WTC11 (cell line): ENCODE data around the gene VPS41. TPM values are rescaled to one million over a fixed set of nuclear protein-coding genes. Genes with fewer than 3 reads are reported as not detected.

Experiments used
- ATAC-seq: fragments of 200-7000 bp; cut with Tn5 transposase; 2 replicates; pipeline ENCODE4 v1.10.0; 2021; ENCODE audit warnings: mild to moderate bottlenecking, moderate library complexity
- CTCF ChIA-PET: fragments of 300-600 bp; sonication (Branson Sonifier 250); formaldehyde crosslinking; loops from one replicate; lab custom pipeline; 2021; ENCODE audit warnings: antibody characterized with exemption; lab: Charles Lee
- POLR2A ChIA-PET: fragments of 350-600 bp; sonication (Branson Sonifier 250); formaldehyde crosslinking; loops from one replicate; lab custom pipeline; 2021; ENCODE audit warnings: antibody characterized with exemption; lab: Charles Lee
- DNase-seq: peaks from one replicate; pipeline ENCODE4 v3.0.0; 2021; ENCODE audit warnings: low spot score
- H3K27ac Mint-ChIP-seq: 2 replicates; pipeline ENCODE4 v1.8.0; 2021; ENCODE audit warnings: mixed read lengths
- H3K27me3 Mint-ChIP-seq: 2 replicates; pipeline ENCODE4 v1.8.0; 2021; ENCODE audit warnings: low read depth, mild to moderate bottlenecking, moderate library complexity, mixed read lengths
- H3K36me3 Mint-ChIP-seq: 2 replicates; pipeline ENCODE4 v1.8.0; 2021; ENCODE audit warnings: mixed read lengths
- H3K4me1 Mint-ChIP-seq: 2 replicates; pipeline ENCODE4 v1.8.0; 2022; ENCODE audit warnings: mixed read lengths
- H3K4me3 Mint-ChIP-seq: 2 replicates; pipeline ENCODE4 v1.8.0; 2021; ENCODE audit warnings: mild to moderate bottlenecking, moderate library complexity, mixed read lengths
- H3K9me3 Mint-ChIP-seq: 2 replicates; pipeline ENCODE4 v1.8.0; 2021; ENCODE audit warnings: mixed read lengths
- ARID4B ChIP-seq: sonication (generic); formaldehyde crosslinking; IDR thresholded peaks from 2 replicates; pipeline ENCODE4 v1.8.0; 2023; ENCODE audit warnings: missing genetic modification reagents, mild to moderate bottlenecking, borderline replicate concordance
- ATF1 ChIP-seq: sonication (generic); formaldehyde crosslinking; IDR thresholded peaks from 2 replicates; pipeline ENCODE4 v1.8.1; 2023; ENCODE audit warnings: mild to moderate bottlenecking, moderate library complexity, missing genetic modification reagents
- ATF2 ChIP-seq: sonication (generic); formaldehyde crosslinking; IDR thresholded peaks from 2 replicates; pipeline ENCODE4 v1.8.1; 2022; ENCODE audit warnings: low read depth, missing genetic modification reagents, borderline replicate concordance
- ELF4 ChIP-seq: sonication (generic); formaldehyde crosslinking; IDR thresholded peaks from 2 replicates; pipeline ENCODE4 v1.8.1; 2022; ENCODE audit warnings: low read depth, mild to moderate bottlenecking, moderate library complexity, missing genetic modification reagents
- ESRRA ChIP-seq: sonication (generic); formaldehyde crosslinking; IDR thresholded peaks from 2 replicates; pipeline ENCODE4 v1.8.1; 2022; ENCODE audit warnings: mild to moderate bottlenecking, missing genetic modification reagents, borderline replicate concordance
- FOXP1 ChIP-seq: sonication (generic); formaldehyde crosslinking; IDR thresholded peaks from 2 replicates; pipeline ENCODE4 v1.8.0; 2022; ENCODE audit warnings: missing genetic modification reagents, mild to moderate bottlenecking, moderate library complexity, borderline replicate concordance
- HMGA2 ChIP-seq: fragments of 250-450 bp; sonication (Bioruptor Pico); IDR thresholded peaks from 2 replicates; pipeline ENCODE4 v1.4.0; 2021; ENCODE audit warnings: mild to moderate bottlenecking, moderate library complexity
- HMGXB4 ChIP-seq: sonication (generic); formaldehyde crosslinking; IDR thresholded peaks from 2 replicates; pipeline ENCODE4 v1.8.1; 2023; ENCODE audit warnings: mild to moderate bottlenecking, moderate library complexity, missing genetic modification reagents
- KAT7 ChIP-seq: sonication (generic); formaldehyde crosslinking; IDR thresholded peaks from 2 replicates; pipeline ENCODE4 v1.8.1; 2023; ENCODE audit warnings: missing genetic modification reagents, mild to moderate bottlenecking, borderline replicate concordance
- NFYB ChIP-seq: sonication (generic); formaldehyde crosslinking; conservative IDR thresholded peaks from 2 replicates; pipeline ENCODE4 v1.8.0; 2022; ENCODE audit warnings: low read depth, missing genetic modification reagents
- PRRX2 ChIP-seq: fragments of 250-450 bp; sonication (Bioruptor Pico); IDR thresholded peaks from 2 replicates; pipeline ENCODE4 v1.8.0; 2021; ENCODE audit warnings: mild to moderate bottlenecking
- SMAD3 ChIP-seq: sonication (generic); formaldehyde crosslinking; IDR thresholded peaks from 2 replicates; pipeline ENCODE4 v1.8.0; 2022; ENCODE audit warnings: missing genetic modification reagents, mild to moderate bottlenecking, borderline replicate concordance
- SMAD4 ChIP-seq: sonication (generic); formaldehyde crosslinking; IDR thresholded peaks from 2 replicates; pipeline ENCODE4 v1.8.0; 2022; ENCODE audit warnings: mild to moderate bottlenecking, missing genetic modification reagents
- USF1 ChIP-seq: sonication (generic); formaldehyde crosslinking; IDR thresholded peaks from 2 replicates; pipeline ENCODE4 v1.8.0; 2022; ENCODE audit warnings: mild to moderate bottlenecking, missing genetic modification reagents
- USF2 ChIP-seq: sonication (generic); formaldehyde crosslinking; IDR thresholded peaks from 2 replicates; pipeline ENCODE4 v1.8.1; 2023; ENCODE audit warnings: mild to moderate bottlenecking, missing genetic modification reagents, moderate library complexity
- ZNF317 ChIP-seq: sonication (generic); formaldehyde crosslinking; IDR thresholded peaks from 2 replicates; pipeline ENCODE4 v1.8.1; 2023; ENCODE audit warnings: low read depth, mild to moderate bottlenecking, moderate library complexity, missing genetic modification reagents, borderline replicate concordance
- ZNF396 ChIP-seq: fragments of 250-450 bp; sonication (Bioruptor Pico); IDR thresholded peaks from 2 replicates; pipeline ENCODE4 v1.8.0; 2021; ENCODE audit warnings: mild to moderate bottlenecking, moderate library complexity, borderline replicate concordance
- total RNA-seq: library from RNA; stranded (reverse); gene quantifications from 3 replicates; pipeline ENCODE4 v1.2.3, GENCODE V29; 2021

VPS41 gene
- total RNA-seq, 1 experiment from 2014 or later, result 50.3 TPM

- DNase-seq, result no peak
- Mint-ChIP-seq H3K4me1 (no peaks in the 10 kb centered on the region), H3K27ac (no peak overlapping the region), H3K36me3 (no peaks in the 10 kb centered on the region), H3K4me3 (no peak overlapping the region), H3K9me3 (peaks cover 2% of the 10 kb centered on the region), H3K27me3 (no peaks in the 10 kb centered on the region)
- TF ChIP-seq ZNF317 (CRISPR knock-in tag), result no peak
- TF ChIP-seq USF2 (CRISPR knock-in tag), result no peak
- no peak for TF ChIP-seq SMAD4
- TF ChIP-seq FOXP1 (CRISPR knock-in tag), result no peak
- TF ChIP-seq HMGXB4 (CRISPR knock-in tag), result no peak
- TF ChIP-seq SMAD3 (CRISPR knock-in tag), result no peak
- no peak for TF ChIP-seq ESRRA (CRISPR knock-in tag)
- TF ChIP-seq USF1, result no peak
- no peak for TF ChIP-seq PRRX2 (CRISPR knock-in tag)
- no peak for TF ChIP-seq HMGA2 (CRISPR knock-in tag)
- ATAC-seq, result no peak
- POLR2A ChIA-PET, result no interaction called here
- CTCF ChIA-PET, result no interaction called here
Observed at GRCh38 chr7:38703093-38703492, 205.9 kb downstream of the VPS41 start.

- ATAC-seq (no peak), DNase-seq (no peak)
- no peak overlapping the region for H3K4me3 Mint-ChIP-seq
- H3K27me3 Mint-ChIP-seq, result no peaks in the 10 kb centered on the region
- no peak for TF ChIP-seq FOXP1 (CRISPR knock-in tag)
- no peak for TF ChIP-seq ATF2
- no peak for TF ChIP-seq NFYB (CRISPR knock-in tag)
- no peak for TF ChIP-seq KAT7 (CRISPR knock-in tag)
- no peak for TF ChIP-seq ZNF396
- no peak for TF ChIP-seq ATF1
- no peak for TF ChIP-seq USF1
- no peak for TF ChIP-seq ARID4B (CRISPR knock-in tag)
- TF ChIP-seq ELF4 (CRISPR knock-in tag), result no peak
- CTCF ChIA-PET, result no interaction called here
- no peak overlapping the region for H3K27ac Mint-ChIP-seq
- peaks cover 5% of the 10 kb centered on the region for H3K9me3 Mint-ChIP-seq
- H3K4me1 Mint-ChIP-seq, result no peaks in the 10 kb centered on the region
- POLR2A ChIA-PET, result no interaction called here
- no peaks in the 10 kb centered on the region for H3K36me3 Mint-ChIP-seq
Observed at GRCh38 chr7:38702002-38702535, 206.9 kb downstream of the VPS41 start.
